Left kidney (tissue), 2 donors: ENCODE measurements around the gene RASD2. TPM values are rescaled to one million over a fixed set of nuclear protein-coding genes. Genes with fewer than 3 reads are reported as not detected.

Experiments used
- DNase-seq: peaks from one replicate; pipeline ENCODE4 v3.0.0-alpha.2; 2013
- polyA plus RNA-seq: library from polyadenylated mRNA; unstranded; fragments of 120-200 nt; gene quantifications from one replicate; pipeline ENCODE4 v1.2.1, GENCODE V29; 2013; ENCODE audit not compliant: insufficient read length

Gene RASD2
- polyA plus RNA-seq, 1 donor: 1.5 TPM

GRCh38 chr22:35601743-35602615 is 61.3 kb downstream of the RASD2 start:
- DNase-seq: no peak

Other genes starting within 250 kb of the RASD2 start
- 39.2 TPM for gene TOM1, start 240.9 kb upstream of the RASD2 start, polyA plus RNA-seq
- gene HMOX1, start 159.7 kb upstream of the RASD2 start, polyA plus RNA-seq: 50.6 TPM
- 72.4 TPM for gene MCM5, start 140.7 kb upstream of the RASD2 start, polyA plus RNA-seq
- gene MB, start 76.5 kb downstream of the RASD2 start, polyA plus RNA-seq: not detected
- gene APOL6, start 107.6 kb downstream of the RASD2 start, polyA plus RNA-seq: 4.8 TPM
- not detected for gene APOL5, start 177.0 kb downstream of the RASD2 start, polyA plus RNA-seq